Neuronal stem cell (in vitro differentiated cells): Measurements from ENCODE around the gene JUN.

Experiments used
- DNase-seq: peaks from one replicate; pipeline ENCODE4 v3.0.0-alpha.2; 2013; ENCODE audit warnings: low spot score
- H2AFZ ChIP-seq: one replicate; pipeline ENCODE4 v1.6.1; 2013; ENCODE audit warnings: mild to moderate bottlenecking, low read length, inconsistent platforms
- H2AK5ac ChIP-seq: 2 replicates; pipeline ENCODE4 v1.6.1; 2013; ENCODE audit warnings: low read depth, mild to moderate bottlenecking, inconsistent platforms, low read length, moderate library complexity, mixed read lengths
- H2BK120ac ChIP-seq: 2 replicates; pipeline ENCODE4 v1.6.1; 2013; ENCODE audit warnings: low read depth, mild to moderate bottlenecking, inconsistent platforms, low read length, moderate library complexity, mixed read lengths
- H2BK12ac ChIP-seq: one replicate; pipeline ENCODE4 v1.6.1; 2013; ENCODE audit warnings: low read length, inconsistent platforms
- H2BK15ac ChIP-seq: 2 replicates; pipeline ENCODE4 v1.6.1; 2013; ENCODE audit warnings: mild to moderate bottlenecking, low read length, inconsistent platforms, mixed read lengths
- H2BK5ac ChIP-seq: one replicate; pipeline ENCODE4 v1.6.1; 2013; ENCODE audit warnings: inconsistent platforms, mild to moderate bottlenecking, low read length, moderate library complexity
- H3K14ac ChIP-seq: one replicate; pipeline ENCODE4 v1.6.1; 2013; ENCODE audit warnings: low read length, inconsistent platforms
- H3K18ac ChIP-seq: 2 replicates; pipeline ENCODE4 v1.6.1; 2013; ENCODE audit warnings: low read length, inconsistent platforms
- H3K23ac ChIP-seq: 2 replicates; pipeline ENCODE4 v1.6.1; 2013; ENCODE audit warnings: low read depth, mild to moderate bottlenecking, mixed read lengths, low read length, inconsistent platforms; ENCODE audit not compliant: poor library complexity
- H3K27ac ChIP-seq: replicated peaks from 3 replicates; pipeline ENCODE4 v1.5.1; 2013; ENCODE audit warnings: low read length, inconsistent platforms
- H3K27me3 ChIP-seq, 3 experiments: 2 replicates each; pipeline ENCODE4 v1.6.1; 2013; ENCODE audit warnings: low read length in 3 of 3, mild to moderate bottlenecking in 2 of 3, inconsistent platforms in 1 of 3, low read depth in 1 of 3, mixed read lengths in 1 of 3, moderate library complexity in 1 of 3; ENCODE audit not compliant: control insufficient read depth in 3 of 3, insufficient read depth in 3 of 3
- H3K36me3 ChIP-seq, 2 donors: replicated peaks in 1 of 2; 2 replicates each; pipeline ENCODE4 v1.6.1; 2013; ENCODE audit warnings: low read length in 2 of 2; ENCODE audit not compliant: control insufficient read depth in 2 of 2, insufficient read depth in 2 of 2
- H3K4ac ChIP-seq: 2 replicates; pipeline ENCODE4 v1.6.1; 2013; ENCODE audit warnings: inconsistent platforms, mild to moderate bottlenecking, low read length, moderate library complexity
- H3K4me1 ChIP-seq, 2 donors: 1 replicate in 1 of 2; 2 replicates in 1 of 2; pipeline ENCODE4 v1.6.1; 2013; ENCODE audit warnings: low read length in 2 of 2, low read depth in 1 of 2; ENCODE audit not compliant: control insufficient read depth in 2 of 2, insufficient read depth in 1 of 2
- H3K4me2 ChIP-seq: one replicate; pipeline ENCODE4 v1.6.1; 2013; ENCODE audit warnings: mild to moderate bottlenecking, low read length, inconsistent platforms; ENCODE audit not compliant: insufficient read depth, poor library complexity, severe bottlenecking
- H3K4me3 ChIP-seq, 2 donors: 2 replicates each; pipeline ENCODE4 v1.5.1; 2013; ENCODE audit warnings: low read length in 2 of 2, mild to moderate bottlenecking in 2 of 2, inconsistent platforms in 1 of 2, moderate library complexity in 1 of 2
- H3K79me1 ChIP-seq: one replicate; pipeline ENCODE4 v1.6.1; 2013; ENCODE audit warnings: low read depth, mild to moderate bottlenecking, inconsistent platforms, low read length, moderate library complexity
- H3K9ac ChIP-seq: one replicate; pipeline ENCODE4 v1.6.1; 2013; ENCODE audit warnings: mild to moderate bottlenecking, low read depth, low read length, inconsistent platforms; ENCODE audit not compliant: poor library complexity
- H3K9me3 ChIP-seq, 2 donors: replicated peaks in 1 of 2; 2 replicates each; pipeline versions ENCODE3 to v1.6.1; 2013; ENCODE audit warnings: low read length in 2 of 2, mild to moderate bottlenecking in 2 of 2, inconsistent platforms in 1 of 2, low read depth in 1 of 2, mixed read lengths in 1 of 2, moderate library complexity in 1 of 2; ENCODE audit not compliant: control insufficient read depth in 2 of 2, insufficient read depth in 1 of 2
- H4K8ac ChIP-seq: one replicate; pipeline ENCODE4 v1.6.1; 2013; ENCODE audit warnings: low read depth, mild to moderate bottlenecking, inconsistent platforms, low read length, moderate library complexity
- H4K91ac ChIP-seq: one replicate; pipeline ENCODE4 v1.6.1; 2013; ENCODE audit warnings: low read length, low read depth, mild to moderate bottlenecking, inconsistent platforms; ENCODE audit not compliant: poor library complexity
- WGBS, 2 donors: extraction: QIAGEN DNeasy Blood & Tissue Kit; methylation state at CpG; one replicate each; pipeline ENCODE4 v1.1.7; 2013; ENCODE audit warnings: missing lambda C conversion rate in 2 of 2, mixed read lengths in 1 of 2; ENCODE audit not compliant: insufficient read length in 2 of 2, insufficient replicate concordance in 1 of 2; ENCODE audit errors: extremely low coverage in 2 of 2; 5-methylcytosine and 5-hydroxymethylcytosine counted together

JUN gene

GRCh38 chr1:58827298-58827697 is 43.5 kb upstream of the JUN start:
- H3K9ac ChIP-seq, result no peak overlapping the region
- H3K18ac ChIP-seq, result no peak overlapping the region
- H2BK5ac ChIP-seq, result no peak overlapping the region
- H3K4ac ChIP-seq, result no peak overlapping the region
- no peak overlapping the region for H3K4me2 ChIP-seq
- H4K8ac ChIP-seq, result no peak overlapping the region
- H3K9me3 ChIP-seq, result peaks cover 2 to 5% of the 10 kb centered on the region in 2 donors
- no peak overlapping the region for H4K91ac ChIP-seq
- no peak overlapping the region for H2BK120ac ChIP-seq
- no peak overlapping the region for H3K4me3 ChIP-seq
- H3K36me3 ChIP-seq, result no peaks in the 10 kb centered on the region
- H3K27me3 ChIP-seq, result peaks cover 0 to 15% (median 0%) of the 10 kb centered on the region in 3 experiments
- H2BK12ac ChIP-seq, result no peak overlapping the region
- DNase-seq, result no peak
- no peaks in the 10 kb centered on the region for H3K79me1 ChIP-seq
- no peak overlapping the region for H3K27ac ChIP-seq
- no peak overlapping the region for H3K14ac ChIP-seq
- no peak overlapping the region for H2BK15ac ChIP-seq
- no peak overlapping the region for H3K23ac ChIP-seq
- H2AK5ac ChIP-seq, result no peak overlapping the region
- no peaks in the 10 kb centered on the region for H3K4me1 ChIP-seq
- no peak overlapping the region for H2AFZ ChIP-seq

DNA sequence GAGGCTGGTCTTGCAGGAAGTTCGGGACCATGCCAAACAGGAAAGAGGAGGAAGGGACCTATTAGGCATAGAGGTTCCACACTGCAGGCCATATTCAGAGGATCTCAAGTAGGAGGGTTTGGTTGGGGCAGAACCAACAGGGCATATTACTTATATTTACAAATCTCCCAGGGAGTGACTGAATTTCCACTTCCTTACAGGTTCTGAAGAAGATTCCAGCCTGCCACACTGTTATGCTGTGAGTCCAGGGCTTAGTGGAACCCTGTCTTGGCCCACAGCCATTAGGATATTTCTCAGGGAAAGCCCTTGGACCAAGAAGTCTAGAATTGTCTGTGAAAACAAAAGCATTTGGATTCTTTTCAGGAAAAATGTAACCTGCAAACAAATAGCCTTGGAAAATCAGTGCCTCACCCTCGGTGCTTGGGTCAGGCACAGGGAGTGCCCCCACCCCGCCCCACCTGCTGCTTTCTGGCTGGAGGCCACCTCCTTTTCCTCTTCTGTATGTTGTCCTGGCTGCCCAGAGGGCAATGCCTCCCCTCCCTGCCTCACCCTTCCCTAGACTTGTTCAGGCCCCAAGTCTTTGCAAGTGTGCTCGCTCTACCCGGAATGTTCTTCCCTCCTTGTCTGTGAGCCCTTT is 41.0 kb upstream of the JUN start:
- Histone ChIP-seq H2AK5ac (no peak overlapping the region), H3K79me1 (no peaks in the 10 kb centered on the region), H3K36me3 (no peaks in the 10 kb centered on the region), H3K14ac (no peak overlapping the region), H2BK120ac (no peak overlapping the region), H3K9ac (no peak overlapping the region), H3K9me3 (peaks cover 2 to 5% of the 10 kb centered on the region in 2 donors), H2BK5ac (no peak overlapping the region), H3K27me3 (peaks cover 0 to 23% (median 0%) of the 10 kb centered on the region in 3 experiments), H3K18ac (no peak overlapping the region), H3K4me2 (no peak overlapping the region), H3K4me1 (no peaks in the 10 kb centered on the region), H4K8ac (no peak overlapping the region), H3K23ac (no peak overlapping the region), H3K4me3 (no peak overlapping the region), H2BK15ac (no peak overlapping the region), H4K91ac (no peak overlapping the region), H2AFZ (no peak overlapping the region), H3K4ac (no peak overlapping the region), H3K27ac (no peak overlapping the region), H2BK12ac (no peak overlapping the region)
- DNase-seq, result no peak
- whole genome bisulfite sequencing, 2 donors, result no CpG with 5 or more reads among the region's 5 CpGs

DNA sequence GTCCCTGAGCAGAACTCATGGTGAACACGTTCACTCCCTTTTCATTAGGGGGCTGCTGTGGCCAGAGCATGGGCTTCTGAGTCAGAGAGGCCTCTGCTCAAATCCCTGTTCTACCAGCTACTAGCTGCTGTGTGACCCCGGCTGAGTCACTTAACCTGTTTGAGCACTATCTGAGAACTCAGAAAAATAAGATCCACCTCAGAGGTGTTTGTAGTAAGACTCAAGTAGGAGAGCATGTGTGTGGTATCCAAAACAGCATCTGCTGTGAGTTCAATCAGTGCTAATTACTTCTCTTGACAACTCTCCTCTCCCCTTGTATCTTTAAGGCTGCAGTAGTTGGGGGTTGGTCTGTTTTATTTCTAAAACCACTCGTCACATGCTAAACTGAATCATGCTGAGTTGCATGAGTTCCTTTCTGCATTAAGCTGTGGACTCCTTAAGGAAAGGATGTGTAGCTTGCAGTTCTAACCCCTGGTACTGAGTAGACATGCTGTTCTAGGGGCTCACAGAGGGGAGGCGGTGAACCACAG is 39.7 kb upstream of the JUN start:
- no peak overlapping the region for H2BK12ac ChIP-seq

GRCh38 chr1:58821309-58821708 is 37.5 kb upstream of the JUN start:
- peaks cover 0 to 27% (median 0%) of the 10 kb centered on the region in 3 experiments for H3K27me3 ChIP-seq
- H3K9ac ChIP-seq, result no peak overlapping the region
- H3K4ac ChIP-seq, result no peak overlapping the region
- H2BK12ac ChIP-seq, result no peak overlapping the region
- no peak overlapping the region for H3K18ac ChIP-seq
- no peak overlapping the region for H2BK5ac ChIP-seq
- H4K8ac ChIP-seq, result no peak overlapping the region
- no peak overlapping the region for H3K23ac ChIP-seq
- H3K9me3 ChIP-seq, result no peaks in the 10 kb centered on the region
- no peaks in the 10 kb centered on the region for H3K4me1 ChIP-seq
- H4K91ac ChIP-seq, result no peak overlapping the region
- H3K79me1 ChIP-seq, result no peaks in the 10 kb centered on the region
- DNase-seq, result no peak
- no peak overlapping the region for H3K27ac ChIP-seq
- no peak overlapping the region for H3K4me3 ChIP-seq
- no peak overlapping the region for H3K14ac ChIP-seq
- no peak overlapping the region for H3K4me2 ChIP-seq
- H2AK5ac ChIP-seq, result no peak overlapping the region
- H2BK15ac ChIP-seq, result no peak overlapping the region
- no peak overlapping the region for H2AFZ ChIP-seq
- no peaks in the 10 kb centered on the region for H3K36me3 ChIP-seq
- H2BK120ac ChIP-seq, result no peak overlapping the region
- no CpG with 5 or more reads among the region's 4 CpGs for WGBS, 2 donors

More for the DNA sequence above, 39.7 kb upstream of the JUN start:
- no peak overlapping the region for H3K23ac ChIP-seq
- no peak overlapping the region for H2BK5ac ChIP-seq
- no peaks in the 10 kb centered on the region for H3K4me1 ChIP-seq
- H4K8ac ChIP-seq, result no peak overlapping the region
- H3K79me1 ChIP-seq, result no peaks in the 10 kb centered on the region
- no CpG with 5 or more reads among the region's 4 CpGs for WGBS, 2 donors
- H2BK15ac ChIP-seq, result no peak overlapping the region
- no peak overlapping the region for H3K18ac ChIP-seq
- no peak overlapping the region for H3K14ac ChIP-seq
- H3K27ac ChIP-seq, result no peak overlapping the region
- H4K91ac ChIP-seq, result no peak overlapping the region
- H3K36me3 ChIP-seq, result no peaks in the 10 kb centered on the region
- no peak overlapping the region for H3K4me3 ChIP-seq
- no peak overlapping the region for H3K9ac ChIP-seq
- no peak overlapping the region for H2AFZ ChIP-seq
- peaks cover 0 to 27% (median 0%) of the 10 kb centered on the region in 3 experiments for H3K27me3 ChIP-seq
- H2BK120ac ChIP-seq, result no peak overlapping the region
- no peak overlapping the region for H2AK5ac ChIP-seq
- no peak overlapping the region for H3K4ac ChIP-seq
- no peak for DNase-seq
- peaks cover 2 to 5% of the 10 kb centered on the region in 2 donors for H3K9me3 ChIP-seq
- H3K4me2 ChIP-seq, result no peak overlapping the region
